GM10266 (cell line): ENCODE data around the gene LCN1.
"Not testable (repeated sequence)": the region's sequence is repeated elsewhere in the genome, so short reads cannot be mapped to it uniquely, and the experiment has no call there.

Source experiments
- DNase-seq: peaks from one replicate; pipeline ENCODE4 v3.0.0; 2012; ENCODE audit errors: extremely low spot score
- TF ChIP-seq, protein P1 (sequence below): IDR thresholded peaks from 2 replicates; pipeline ENCODE4 v1.5.1; 2012; ENCODE audit warnings: mild to moderate bottlenecking, low read depth; ENCODE audit not compliant: control insufficient read depth, insufficient read depth; ENCODE audit errors: missing control alignments

LCN1 gene

DNA sequence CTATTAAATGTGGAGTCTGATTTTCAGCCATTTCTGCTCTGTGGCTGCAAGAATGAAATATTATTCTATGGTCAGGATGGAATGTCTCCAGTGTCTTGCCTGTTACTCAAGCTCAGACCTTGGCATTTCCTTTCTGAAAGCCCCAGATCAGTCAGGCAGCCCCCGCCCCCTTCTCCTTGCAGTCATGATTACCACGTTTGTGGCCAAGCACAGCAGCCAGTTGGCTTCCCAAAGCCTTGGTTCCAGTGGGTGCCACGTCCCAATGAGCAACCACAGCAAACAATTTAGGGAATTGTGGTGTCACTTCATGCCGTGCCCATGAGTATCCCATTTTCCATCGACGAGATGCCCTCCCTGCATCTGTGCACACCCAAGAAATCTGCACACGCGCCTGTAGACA lies 15.0 kb downstream of the LCN1 start:
- TF ChIP-seq, protein P1, sequence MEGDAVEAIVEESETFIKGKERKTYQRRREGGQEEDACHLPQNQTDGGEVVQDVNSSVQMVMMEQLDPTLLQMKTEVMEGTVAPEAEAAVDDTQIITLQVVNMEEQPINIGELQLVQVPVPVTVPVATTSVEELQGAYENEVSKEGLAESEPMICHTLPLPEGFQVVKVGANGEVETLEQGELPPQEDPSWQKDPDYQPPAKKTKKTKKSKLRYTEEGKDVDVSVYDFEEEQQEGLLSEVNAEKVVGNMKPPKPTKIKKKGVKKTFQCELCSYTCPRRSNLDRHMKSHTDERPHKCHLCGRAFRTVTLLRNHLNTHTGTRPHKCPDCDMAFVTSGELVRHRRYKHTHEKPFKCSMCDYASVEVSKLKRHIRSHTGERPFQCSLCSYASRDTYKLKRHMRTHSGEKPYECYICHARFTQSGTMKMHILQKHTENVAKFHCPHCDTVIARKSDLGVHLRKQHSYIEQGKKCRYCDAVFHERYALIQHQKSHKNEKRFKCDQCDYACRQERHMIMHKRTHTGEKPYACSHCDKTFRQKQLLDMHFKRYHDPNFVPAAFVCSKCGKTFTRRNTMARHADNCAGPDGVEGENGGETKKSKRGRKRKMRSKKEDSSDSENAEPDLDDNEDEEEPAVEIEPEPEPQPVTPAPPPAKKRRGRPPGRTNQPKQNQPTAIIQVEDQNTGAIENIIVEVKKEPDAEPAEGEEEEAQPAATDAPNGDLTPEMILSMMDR: no peak
- no peak for DNase-seq

DNA sequence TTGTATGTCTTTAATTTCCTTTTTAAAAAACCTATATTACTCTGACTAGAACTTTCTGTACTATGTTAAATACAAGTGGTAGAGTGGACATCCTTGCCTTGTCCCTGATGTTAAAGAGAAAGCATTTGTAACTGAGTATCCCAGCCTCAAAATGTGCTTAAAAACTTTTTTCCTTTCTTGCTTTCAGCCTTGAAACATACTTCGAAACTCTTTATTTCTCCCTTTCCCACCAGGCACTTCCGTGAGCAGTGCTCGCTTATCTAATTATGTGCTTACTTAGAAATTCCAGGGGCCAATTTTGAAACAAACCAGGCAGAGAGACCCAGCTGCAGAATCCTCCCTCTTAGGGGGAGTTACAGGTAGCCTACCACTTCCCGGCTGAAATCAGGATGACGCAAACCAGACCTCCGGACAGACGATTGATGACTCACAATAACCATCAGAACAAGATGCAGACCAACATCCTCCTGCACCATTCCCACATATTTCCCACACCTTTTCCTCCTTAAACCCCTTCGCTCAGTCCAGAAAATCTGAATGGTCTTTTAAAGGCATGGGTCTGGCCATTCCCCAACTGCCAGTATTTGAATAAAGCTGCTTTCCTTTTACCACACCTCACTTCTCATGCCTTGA lies 22.1 kb downstream of the LCN1 start:
- DNase-seq: not testable (repeated sequence)

DNA sequence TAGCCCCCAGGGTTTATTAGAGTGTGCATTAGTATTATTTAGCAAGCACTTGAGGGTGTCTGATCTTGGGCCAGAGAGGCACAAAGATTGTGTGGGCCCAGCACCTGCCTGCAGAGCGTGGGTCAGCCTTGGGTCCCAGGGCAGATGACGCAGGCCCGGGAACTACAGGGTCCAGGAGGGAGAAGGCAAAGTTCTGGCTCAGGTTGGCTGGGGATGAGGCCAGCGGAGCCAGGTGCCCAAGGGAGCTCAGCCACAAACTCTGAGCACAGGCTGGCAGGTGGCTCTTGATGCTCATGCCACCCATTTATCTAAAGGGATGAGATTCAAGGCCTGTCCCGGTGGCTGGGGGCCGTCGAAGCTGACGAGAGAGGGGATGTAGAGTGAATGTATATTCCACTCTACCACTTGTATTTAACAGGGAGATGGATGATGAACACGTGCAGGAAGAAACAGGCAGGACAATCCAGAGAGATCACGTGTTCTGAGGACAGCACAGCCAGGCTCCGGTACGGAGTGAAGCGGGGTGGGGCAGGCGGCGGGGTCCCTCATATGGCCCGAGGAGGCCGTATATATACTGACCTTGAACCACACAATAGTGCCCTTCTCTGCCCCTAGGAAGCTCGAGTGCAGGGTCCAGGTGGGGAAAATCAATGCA lies 23.9 kb downstream of the LCN1 start:
- TF ChIP-seq, protein P1: no peak
- DNase-seq: no peak

DNA sequence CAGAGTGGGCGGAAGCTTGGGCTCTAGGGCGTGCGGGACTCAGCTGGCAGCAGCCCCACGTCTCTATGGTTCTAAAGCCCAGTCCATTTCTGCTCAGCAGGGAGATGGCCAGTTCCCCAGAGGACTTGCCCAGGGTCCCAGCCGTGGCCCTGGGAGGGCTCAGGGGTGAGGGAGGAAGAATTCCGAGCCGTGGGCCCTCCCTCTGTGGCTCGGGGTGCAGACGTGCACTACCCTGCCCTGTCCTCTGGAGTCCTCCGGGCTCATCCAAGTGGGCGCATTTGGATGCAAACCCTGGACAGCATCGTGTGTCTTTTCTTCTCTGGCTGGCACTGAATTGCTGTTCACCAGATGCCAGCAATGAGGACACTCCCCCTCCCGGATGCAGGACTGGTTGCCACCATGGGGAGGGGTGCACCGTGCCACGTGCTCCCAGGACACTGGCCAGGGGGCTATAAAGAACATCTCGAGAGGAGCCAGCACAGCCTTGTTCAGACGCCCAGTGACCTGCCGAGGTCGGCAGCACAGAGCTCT lies 24.5 kb downstream of the LCN1 start, which contains the start of gene OBP2A:
Gene OBP2A, plus strand, starts transcription at position 481 of the 531 bp plus-strand sequence. CDS start 55 bp downstream, outside the sequence.
- DNase-seq: not testable (repeated sequence)

DNA sequence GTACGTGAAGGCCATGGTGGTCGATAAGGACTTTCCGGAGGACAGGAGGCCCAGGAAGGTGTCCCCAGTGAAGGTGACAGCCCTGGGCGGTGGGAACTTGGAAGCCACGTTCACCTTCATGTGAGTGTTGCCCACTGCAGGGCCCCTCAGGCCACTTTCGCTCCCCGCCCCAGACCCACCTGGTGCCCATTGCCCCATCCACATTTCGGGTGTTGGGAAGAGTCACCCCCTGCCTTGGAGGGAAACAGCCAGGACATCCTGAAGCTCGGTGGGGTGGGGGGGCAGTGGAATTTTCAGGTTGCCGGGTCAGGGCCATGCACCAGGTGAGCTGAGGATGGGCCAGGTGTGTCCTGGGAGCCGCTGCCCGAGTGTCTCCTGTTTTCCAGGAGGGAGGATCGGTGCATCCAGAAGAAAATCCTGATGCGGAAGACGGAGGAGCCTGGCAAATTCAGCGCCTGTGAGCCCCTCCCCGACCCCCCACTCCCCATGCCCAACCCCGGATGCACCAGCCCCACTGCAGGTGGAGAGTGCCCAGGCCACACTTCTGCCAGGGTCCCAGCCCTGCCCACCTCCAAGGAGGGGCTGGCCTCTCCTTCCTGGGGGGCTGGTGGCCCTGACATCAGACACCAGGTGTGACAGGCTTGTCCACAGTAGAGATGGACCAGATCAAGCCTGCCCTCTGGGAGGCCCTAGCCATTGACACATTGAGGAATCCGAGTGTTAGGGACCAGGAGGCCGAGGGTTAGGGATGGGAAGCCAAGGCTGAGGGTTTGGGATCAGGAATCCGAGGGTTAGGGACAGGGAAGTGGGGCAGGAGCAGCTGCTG lies 25.8 kb downstream of the LCN1 start:
- not testable (repeated sequence) for DNase-seq

DNA sequence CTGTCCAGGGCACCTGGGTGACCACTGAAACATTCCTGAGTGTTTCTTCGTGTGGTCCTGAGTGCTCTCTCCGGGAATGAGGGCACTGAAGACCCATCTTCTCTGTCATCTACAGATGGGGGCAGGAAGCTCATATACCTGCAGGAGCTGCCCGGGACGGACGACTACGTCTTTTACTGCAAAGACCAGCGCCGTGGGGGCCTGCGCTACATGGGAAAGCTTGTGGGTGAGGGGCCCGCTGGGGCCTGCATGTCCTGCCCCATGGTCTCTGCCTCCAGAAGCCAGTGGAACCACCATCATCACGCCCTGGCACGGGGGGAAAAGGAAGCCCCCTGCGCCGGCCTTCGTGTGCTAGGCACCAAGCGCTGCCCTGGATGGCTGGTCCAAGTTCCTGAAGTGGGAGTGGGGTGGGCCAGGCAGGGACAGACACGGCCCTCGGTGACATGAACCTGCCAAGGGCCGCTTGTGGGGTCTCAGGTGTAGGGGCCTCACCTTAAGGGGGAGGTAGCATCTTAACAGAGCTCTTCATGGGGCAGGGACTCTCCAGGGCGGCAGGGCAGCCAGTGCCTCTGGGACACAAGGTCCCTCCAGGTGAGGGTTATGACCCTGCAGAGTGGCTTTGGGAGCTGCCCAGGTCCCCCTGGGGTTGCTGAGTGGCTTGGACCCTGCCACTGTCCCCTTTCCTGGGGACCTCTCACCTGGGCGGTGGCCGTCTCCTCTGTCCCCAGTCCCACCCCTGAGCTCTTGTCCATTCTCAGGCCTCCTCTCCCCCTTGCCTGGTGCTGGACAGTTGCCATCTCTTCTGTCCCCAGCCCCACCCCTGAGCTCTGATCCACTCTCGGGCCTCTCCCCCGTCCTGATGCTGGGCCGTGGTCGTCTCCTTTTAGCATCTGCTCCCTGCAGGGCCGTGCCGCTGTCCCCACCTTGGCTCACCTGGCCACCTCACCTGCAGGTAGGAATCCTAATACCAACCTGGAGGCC lies 26.8 kb downstream of the LCN1 start:
- TF ChIP-seq, protein P1: no peak
- no peak for DNase-seq

DNA sequence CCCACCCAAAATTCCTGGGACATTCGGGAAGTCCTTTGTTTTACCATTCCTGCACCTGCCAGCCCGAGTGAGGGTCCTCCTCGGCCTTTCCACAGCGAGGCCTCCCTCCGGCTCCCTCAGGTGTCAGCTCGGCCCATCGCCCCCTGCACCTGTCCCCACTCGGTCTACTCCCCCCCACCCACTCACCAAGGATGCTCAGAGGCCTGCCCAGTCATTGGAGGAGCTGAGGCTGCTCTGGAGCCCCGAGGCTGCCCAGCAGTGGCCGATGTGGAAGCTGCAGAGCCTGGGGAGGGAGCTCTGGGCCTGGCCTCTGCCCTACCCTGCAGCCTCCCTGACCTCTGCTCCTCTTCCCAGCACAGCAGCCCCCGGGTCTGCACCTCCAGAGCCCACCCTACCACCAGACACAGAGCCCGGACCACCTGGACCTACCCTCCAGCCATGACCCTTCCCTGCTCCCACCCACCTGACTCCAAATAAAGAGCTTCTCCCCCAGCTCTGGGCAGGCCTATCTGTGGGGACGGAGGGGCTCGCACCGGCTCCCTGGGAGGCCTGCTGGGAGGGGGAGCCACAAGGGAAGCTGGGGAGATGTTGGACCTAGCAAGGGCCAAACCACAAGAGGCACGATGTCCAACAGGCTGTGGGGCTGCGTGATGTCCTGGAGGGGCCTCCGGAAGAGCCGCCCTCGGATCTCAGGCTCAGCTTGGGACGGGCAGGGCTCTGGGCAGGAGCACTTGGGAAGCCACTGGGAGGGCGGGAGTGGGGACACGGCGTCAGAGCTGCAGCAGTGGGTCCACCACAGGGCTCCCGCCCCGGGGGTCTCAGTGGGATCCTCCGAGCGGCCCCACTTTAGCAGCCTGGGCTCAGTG lies 28.5 kb downstream of the LCN1 start:
- not testable (repeated sequence) for DNase-seq

DNA sequence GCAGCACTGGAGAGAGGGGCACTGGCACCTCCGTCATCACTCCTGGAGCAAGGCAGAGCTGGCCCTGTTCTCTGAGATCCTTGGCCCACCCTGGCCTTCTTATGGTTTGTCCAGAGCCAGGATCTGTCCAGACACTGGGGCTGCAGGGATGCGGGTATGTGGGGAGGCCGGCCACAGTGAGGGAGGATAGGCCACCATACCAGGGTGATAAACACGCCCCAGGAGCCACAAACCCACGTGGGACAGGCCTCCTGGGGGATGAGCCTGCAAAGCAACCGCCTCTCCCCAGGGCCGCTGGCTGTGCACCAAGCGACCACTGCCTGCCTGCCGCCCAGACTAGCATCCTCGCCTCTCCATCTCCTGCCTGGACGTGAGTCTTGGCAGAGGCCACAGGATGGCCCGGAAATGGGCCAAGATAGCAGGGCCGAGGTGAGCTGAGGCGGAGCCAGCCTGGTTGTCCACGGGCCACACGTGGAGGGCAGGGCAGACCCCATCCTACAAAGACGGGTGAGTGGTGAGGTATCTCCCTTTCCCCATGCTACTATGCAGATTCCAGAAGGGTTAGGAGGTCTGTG lies 29.2 kb downstream of the LCN1 start:
- TF ChIP-seq, protein P1: no peak
- DNase-seq: no peak
